HG02885 (cell line): Measurements from ENCODE around the gene SPP2.

Source experiments
- ATAC-seq: cut with Tn5 transposase; IDR thresholded peaks from one replicate; pipeline ENCODE4 v1.9.1; 2021; ENCODE audit warnings: mild to moderate bottlenecking; ENCODE audit not compliant: unreplicated experiment, poor library complexity

SPP2 gene

GRCh38 chr2:234033885-234034284, 16.6 kb upstream of the SPP2 start:
- ATAC-seq: no peak

GRCh38 chr2:234038076-234038802, 12.3 kb upstream of the SPP2 start:
- ATAC-seq: no peak

- no peak for ATAC-seq
These were observed 6.3 kb upstream of the SPP2 start for GRCh38 chr2:234044157-234044556.

GRCh38 chr2:234046521-234046920, 4.0 kb upstream of the SPP2 start:
- no peak for ATAC-seq

GRCh38 chr2:234047361-234047760, 3.1 kb upstream of the SPP2 start:
- ATAC-seq: no peak

GRCh38 chr2:234048049-234048448, 2.5 kb upstream of the SPP2 start:
- no peak for ATAC-seq

- ATAC-seq: no peak
These were observed 1.0 kb downstream of the SPP2 start for GRCh38 chr2:234051374-234052070.

GRCh38 chr2:234058881-234059280, 8.4 kb downstream of the SPP2 start:
- no peak for ATAC-seq

GRCh38 chr2:234060236-234060635, 9.7 kb downstream of the SPP2 start:
- ATAC-seq: no peak

GRCh38 chr2:234061624-234062257, 11.2 kb downstream of the SPP2 start:
- ATAC-seq: no peak

GRCh38 chr2:234066587-234066986, 16.1 kb downstream of the SPP2 start:
- no peak for ATAC-seq

- no peak for ATAC-seq
These were observed 21.2 kb downstream of the SPP2 start for GRCh38 chr2:234071664-234072063.

- no peak for ATAC-seq
These were observed 22.0 kb downstream of the SPP2 start for GRCh38 chr2:234072454-234072853.

- ATAC-seq: no peak
These were observed 24.4 kb downstream of the SPP2 start for GRCh38 chr2:234074751-234075517.

- ATAC-seq: no peak
These were observed 25.0 kb downstream of the SPP2 start for GRCh38 chr2:234075518-234075915.

GRCh38 chr2:234075947-234076346, 25.4 kb downstream of the SPP2 start:
- no peak for ATAC-seq

GRCh38 chr2:234076451-234076850, 25.9 kb downstream of the SPP2 start:
- ATAC-seq: no peak

GRCh38 chr2:234078129-234078528, 27.6 kb downstream of the SPP2 start:
- no peak for ATAC-seq

GRCh38 chr2:234081970-234082822, 31.7 kb downstream of the SPP2 start:
- ATAC-seq: no peak
